Neutrophil (primary cell): ENCODE data around the gene ATCAY.

Source experiments
- H3K27ac ChIP-seq: fragments of 200-600 bp; sonication (generic); 2 replicates; pipeline ENCODE4 v1.5.1; 2016; ENCODE audit warnings: mild to moderate bottlenecking, moderate library complexity
- H3K27me3 ChIP-seq: fragments of 200-600 bp; sonication (generic); 2 replicates; pipeline ENCODE4 v1.6.0; 2016; ENCODE audit warnings: mild to moderate bottlenecking
- H3K36me3 ChIP-seq: fragments of 200-600 bp; sonication (generic); 2 replicates; pipeline ENCODE4 v1.5.1; 2017
- H3K4me1 ChIP-seq, 2 experiments: fragments of 200-600 bp in 1 of 2; sonication (generic) in 1 of 2; 1 replicate in 1 of 2; 2 replicates in 1 of 2; pipeline versions ENCODE4 v1.5.1 to v1.6.1; 2013 to 2016; ENCODE audit warnings: low read depth in 1 of 2, low read length in 1 of 2, mild to moderate bottlenecking in 1 of 2, moderate library complexity in 1 of 2; ENCODE audit not compliant: control insufficient read depth in 1 of 2, insufficient read depth in 1 of 2
- H3K4me3 ChIP-seq, 2 experiments: fragments of 200-600 bp in 1 of 2; sonication (generic) in 1 of 2; 1 replicate in 1 of 2; 2 replicates in 1 of 2; pipeline ENCODE4 v1.5.1; 2013 to 2016; ENCODE audit warnings: low read depth in 1 of 2, low read length in 1 of 2, mild to moderate bottlenecking in 1 of 2, moderate library complexity in 1 of 2
- H3K9me3 ChIP-seq: fragments of 200-600 bp; sonication (generic); 2 replicates; pipeline ENCODE4 v1.5.1; 2016
- TF ChIP-seq, protein P1 (sequence below): fragments of 200-600 bp; sonication (generic); IDR thresholded peaks from 2 replicates; pipeline ENCODE4 v1.5.1; 2016; ENCODE audit warnings: antibody characterized with exemption

ATCAY gene

DNA sequence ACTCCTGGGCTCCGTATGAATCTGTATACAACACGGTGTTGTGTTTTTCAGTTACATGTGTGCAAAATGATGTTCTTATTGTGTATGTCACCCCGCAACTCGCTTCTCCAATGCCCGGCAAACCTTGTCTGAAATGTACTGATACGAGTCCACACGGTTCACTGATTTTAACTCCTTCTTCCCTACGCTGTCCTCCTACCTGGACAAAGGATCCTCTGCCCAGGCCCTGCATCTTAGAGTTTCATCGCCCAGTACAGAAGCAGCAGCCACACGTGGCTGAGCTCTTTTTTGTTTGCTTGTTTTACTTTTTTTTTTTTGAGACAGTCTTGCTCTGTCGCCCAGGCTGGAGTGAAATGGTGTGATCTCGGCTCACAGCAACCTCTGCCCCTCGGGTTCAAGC, 40.5 kb upstream of the ATCAY start:
- no peak overlapping the region for H3K4me3 ChIP-seq
- H3K27ac ChIP-seq, result no peak overlapping the region
- H3K36me3 ChIP-seq, result no peaks in the 10 kb centered on the region
- TF ChIP-seq, protein P1, sequence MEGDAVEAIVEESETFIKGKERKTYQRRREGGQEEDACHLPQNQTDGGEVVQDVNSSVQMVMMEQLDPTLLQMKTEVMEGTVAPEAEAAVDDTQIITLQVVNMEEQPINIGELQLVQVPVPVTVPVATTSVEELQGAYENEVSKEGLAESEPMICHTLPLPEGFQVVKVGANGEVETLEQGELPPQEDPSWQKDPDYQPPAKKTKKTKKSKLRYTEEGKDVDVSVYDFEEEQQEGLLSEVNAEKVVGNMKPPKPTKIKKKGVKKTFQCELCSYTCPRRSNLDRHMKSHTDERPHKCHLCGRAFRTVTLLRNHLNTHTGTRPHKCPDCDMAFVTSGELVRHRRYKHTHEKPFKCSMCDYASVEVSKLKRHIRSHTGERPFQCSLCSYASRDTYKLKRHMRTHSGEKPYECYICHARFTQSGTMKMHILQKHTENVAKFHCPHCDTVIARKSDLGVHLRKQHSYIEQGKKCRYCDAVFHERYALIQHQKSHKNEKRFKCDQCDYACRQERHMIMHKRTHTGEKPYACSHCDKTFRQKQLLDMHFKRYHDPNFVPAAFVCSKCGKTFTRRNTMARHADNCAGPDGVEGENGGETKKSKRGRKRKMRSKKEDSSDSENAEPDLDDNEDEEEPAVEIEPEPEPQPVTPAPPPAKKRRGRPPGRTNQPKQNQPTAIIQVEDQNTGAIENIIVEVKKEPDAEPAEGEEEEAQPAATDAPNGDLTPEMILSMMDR, result no peak
- peaks cover 6% of the 10 kb centered on the region for H3K27me3 ChIP-seq
- no peaks in the 10 kb centered on the region for H3K4me1 ChIP-seq
- no peaks in the 10 kb centered on the region for H3K9me3 ChIP-seq

- Histone ChIP-seq H3K27me3 (peaks cover 6% of the 10 kb centered on the region), H3K36me3 (no peaks in the 10 kb centered on the region), H3K27ac (no peak overlapping the region), H3K4me1 (no peaks in the 10 kb centered on the region), H3K4me3 (no peak overlapping the region), H3K9me3 (no peaks in the 10 kb centered on the region)
- TF ChIP-seq, protein P1, result no peak
Observed at GRCh38 chr19:3840804-3841203, 39.7 kb upstream of the ATCAY start.

GRCh38 chr19:3842948-3843347, 37.5 kb upstream of the ATCAY start:
- H3K36me3 ChIP-seq, result no peaks in the 10 kb centered on the region
- H3K27ac ChIP-seq, result no peak overlapping the region
- no peaks in the 10 kb centered on the region for H3K4me1 ChIP-seq
- no peak overlapping the region for H3K4me3 ChIP-seq
- TF ChIP-seq, protein P1, result no peak
- no peaks in the 10 kb centered on the region for H3K9me3 ChIP-seq
- peaks cover 11% of the 10 kb centered on the region for H3K27me3 ChIP-seq

- no peaks in the 10 kb centered on the region for H3K4me1 ChIP-seq
- no peaks in the 10 kb centered on the region for H3K9me3 ChIP-seq
- H3K27ac ChIP-seq, result no peak overlapping the region
- TF ChIP-seq, protein P1, result no peak
- no peaks in the 10 kb centered on the region for H3K36me3 ChIP-seq
- peaks cover 5% of the 10 kb centered on the region for H3K27me3 ChIP-seq
- no peak overlapping the region for H3K4me3 ChIP-seq
Observed at GRCh38 chr19:3844596-3844995, 35.9 kb upstream of the ATCAY start.

DNA sequence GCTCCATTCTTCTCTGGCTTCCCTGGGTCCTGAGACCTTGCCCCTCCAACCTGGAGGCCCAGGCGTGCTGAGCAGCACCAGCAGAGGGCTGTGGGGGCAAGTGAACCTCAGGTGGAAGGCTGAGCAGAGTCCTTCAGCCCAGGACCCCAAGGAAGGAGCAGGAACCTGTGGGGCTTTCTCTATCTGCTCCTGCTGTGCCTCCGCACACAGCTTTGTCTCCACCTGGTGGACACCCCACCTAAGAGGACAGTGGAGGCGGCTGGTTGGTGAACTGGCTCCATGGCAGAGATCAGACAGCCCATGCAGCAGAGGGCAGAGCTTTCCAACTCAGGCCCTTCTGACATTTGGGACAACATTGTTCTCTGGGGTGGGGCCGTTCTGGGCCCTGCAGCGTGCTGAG, 31.4 kb upstream of the ATCAY start:
- Histone ChIP-seq H3K27ac (no peak overlapping the region), H3K9me3 (no peaks in the 10 kb centered on the region), H3K36me3 (no peaks in the 10 kb centered on the region), H3K27me3 (peaks cover 5% of the 10 kb centered on the region), H3K4me3 (no peak overlapping the region), H3K4me1 (no peaks in the 10 kb centered on the region)
- TF ChIP-seq, protein P1, result no peak

DNA sequence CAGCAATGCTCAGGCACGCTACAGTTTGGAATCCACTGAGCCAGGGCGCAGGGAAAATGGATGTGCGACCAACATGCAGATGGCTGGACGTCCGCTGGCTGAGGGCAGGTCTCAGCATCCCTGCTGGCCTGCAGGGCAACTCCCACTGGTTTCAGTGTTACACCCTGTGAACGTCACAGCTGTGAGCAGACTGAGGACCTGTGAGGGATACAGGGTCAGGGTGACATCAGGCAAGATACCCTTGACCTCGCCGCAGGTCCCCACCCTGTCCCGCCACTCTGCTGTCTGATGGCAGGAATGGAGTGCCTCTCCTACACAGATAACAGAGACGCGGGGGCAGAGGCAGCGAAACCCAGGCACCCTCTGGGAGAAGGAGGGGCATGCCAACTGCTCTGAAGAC, 30.7 kb upstream of the ATCAY start:
- Histone ChIP-seq H3K27me3 (peaks cover 5% of the 10 kb centered on the region), H3K4me3 (no peak overlapping the region), H3K9me3 (no peaks in the 10 kb centered on the region), H3K4me1 (no peaks in the 10 kb centered on the region), H3K36me3 (no peaks in the 10 kb centered on the region), H3K27ac (no peak overlapping the region)
- TF ChIP-seq, protein P1, result no peak
